ENCODE results near the gene DHFR. TPM values are rescaled to one million over a fixed set of nuclear protein-coding genes. Genes with fewer than 3 reads are reported as not detected.

DHFR gene
- total and polyA plus RNA-seq, 2 of the 8 experiments (the other 6 are each of a cell fraction or from before 2014, with no cell fraction given), result 46.4 to 88.9 TPM

DNA sequence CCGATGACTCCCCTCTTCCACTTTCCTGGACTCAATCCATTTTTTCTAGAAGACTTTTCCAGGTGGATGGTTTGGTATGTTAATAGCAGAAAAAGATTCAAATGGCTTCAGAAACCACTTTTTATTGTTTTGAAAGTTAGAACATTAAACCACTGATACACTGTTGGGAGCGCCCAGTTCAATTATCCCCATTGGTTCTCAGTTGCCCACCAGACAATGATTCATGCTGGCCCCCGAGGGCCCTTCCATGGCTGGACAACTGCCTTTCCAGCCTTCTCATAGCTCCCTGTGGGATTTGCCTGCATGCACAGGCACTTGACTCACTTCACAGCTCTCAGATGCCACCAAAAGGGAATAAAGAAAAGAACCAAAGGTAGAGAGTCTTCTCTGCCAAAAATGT, 63.4 kb downstream of the DHFR start (continued):
- TF ChIP-seq JUND (IDR thresholded peaks at IDR 0.05; ENCODE audit: low read length), result no peak
- TF ChIP-seq RXRA (IDR thresholded peaks at IDR 0.05; ENCODE audit: insufficient read depth, low read depth, low read length), result no peak
- no peak for TF ChIP-seq ZNF274 (IDR thresholded peaks at IDR 0.05; ENCODE audit: borderline replicate concordance, extremely low read depth, low read length)
- TF ChIP-seq, protein P1, sequence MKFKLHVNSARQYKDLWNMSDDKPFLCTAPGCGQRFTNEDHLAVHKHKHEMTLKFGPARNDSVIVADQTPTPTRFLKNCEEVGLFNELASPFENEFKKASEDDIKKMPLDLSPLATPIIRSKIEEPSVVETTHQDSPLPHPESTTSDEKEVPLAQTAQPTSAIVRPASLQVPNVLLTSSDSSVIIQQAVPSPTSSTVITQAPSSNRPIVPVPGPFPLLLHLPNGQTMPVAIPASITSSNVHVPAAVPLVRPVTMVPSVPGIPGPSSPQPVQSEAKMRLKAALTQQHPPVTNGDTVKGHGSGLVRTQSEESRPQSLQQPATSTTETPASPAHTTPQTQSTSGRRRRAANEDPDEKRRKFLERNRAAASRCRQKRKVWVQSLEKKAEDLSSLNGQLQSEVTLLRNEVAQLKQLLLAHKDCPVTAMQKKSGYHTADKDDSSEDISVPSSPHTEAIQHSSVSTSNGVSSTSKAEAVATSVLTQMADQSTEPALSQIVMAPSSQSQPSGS (IDR thresholded peaks at IDR 0.05; ENCODE audit: low read length), result no peak
- TF ChIP-seq TEAD4 (IDR thresholded peaks at IDR 0.05; ENCODE audit: low read depth, low read length), result no peak
- TF ChIP-seq CTBP2 (IDR thresholded peaks at IDR 0.05; ENCODE audit: borderline replicate concordance, insufficient read depth, insufficient read length, low read length), result no peak
